Activated CD8-positive, alpha-beta memory T cell treated with anti-CD3 and anti-CD28 coated beads for 36 hours (primary cell): ENCODE measurements around the gene GAREM1. TPM values are rescaled to one million over a fixed set of nuclear protein-coding genes. Genes with fewer than 3 reads are reported as not detected.

Experiments used
- CTCF ChIA-PET: fragments of 350-600 bp; sonication (Branson Sonifier 250); formaldehyde crosslinking; loops from one replicate; lab custom pipeline; 2021; ENCODE audit warnings: antibody characterized with exemption; lab: Charles Lee
- POLR2A ChIA-PET: fragments of 350-600 bp; sonication (Branson Sonifier 250); formaldehyde crosslinking; loops from one replicate; lab custom pipeline; 2021; ENCODE audit warnings: antibody characterized with exemption; lab: Charles Lee
- total RNA-seq, 2 experiments: library from RNA; stranded (reverse); gene quantifications; one replicate each; pipeline ENCODE4 v1.2.3, GENCODE V29; 2021

GAREM1 gene
- total RNA-seq, 2 experiments from 2014 or later: 0.04 TPM; not detected in 1

- CTCF ChIA-PET: no interaction called here
- POLR2A ChIA-PET: no interaction called here
Measured at GRCh38 chr18:32380559-32380958, 90.1 kb downstream of the GAREM1 start.

GRCh38 chr18:32379891-32380290 lies 90.8 kb downstream of the GAREM1 start:
- POLR2A ChIA-PET: no interaction called here
- CTCF ChIA-PET: interaction anchor here (0.7 kb wide), 1 partner anchor 1551 kb away, joined by 4 read pairs; no protein-coding TSS in a partner anchor

GRCh38 chr18:32378705-32379104 lies 92.0 kb downstream of the GAREM1 start:
- ChIA-PET POLR2A (no interaction called here), CTCF (no interaction called here)

DNA sequence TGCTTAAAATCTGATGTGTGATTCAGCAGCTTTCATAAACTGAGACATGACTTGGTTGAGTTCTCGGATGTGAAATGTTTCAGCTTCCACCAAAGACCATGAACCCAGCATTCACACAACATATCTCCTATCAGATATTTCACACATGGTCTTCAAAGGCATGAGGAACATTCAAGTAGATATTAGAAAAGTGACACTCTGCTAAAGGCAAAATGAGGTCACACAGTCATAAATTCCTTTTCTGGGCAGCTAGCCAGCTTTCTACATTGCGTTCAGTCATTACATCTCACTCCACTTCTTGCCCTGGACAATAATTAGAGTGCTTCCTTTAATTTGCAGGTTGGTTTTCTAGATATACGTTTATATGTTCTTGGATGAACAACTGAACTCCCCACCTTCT lies 96.7 kb downstream of the GAREM1 start:
- POLR2A ChIA-PET: no interaction called here

GRCh38 chr18:32373505-32373904 lies 97.2 kb downstream of the GAREM1 start:
- POLR2A ChIA-PET: no interaction called here
- CTCF ChIA-PET: no interaction called here

More for the DNA sequence above, 96.7 kb downstream of the GAREM1 start:
- CTCF ChIA-PET: no interaction called here

GRCh38 chr18:32372381-32373061 lies 98.2 kb downstream of the GAREM1 start:
- ChIA-PET POLR2A (no interaction called here), CTCF (no interaction called here)

DNA sequence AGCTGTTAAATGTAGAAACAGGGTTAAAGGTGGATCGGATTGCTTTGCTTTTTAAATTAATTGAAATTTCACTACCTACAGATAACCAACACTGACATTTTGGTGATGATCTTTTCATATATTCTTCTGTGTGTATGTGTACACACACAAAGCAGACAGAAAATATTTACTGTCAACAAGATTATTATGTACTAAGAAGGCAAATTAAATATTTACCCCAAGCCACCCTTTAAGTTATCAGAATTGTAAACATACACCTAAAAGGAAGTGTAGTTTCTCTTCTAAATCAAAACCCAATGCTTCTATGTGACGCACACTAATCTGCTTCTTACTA lies 98.7 kb downstream of the GAREM1 start:
- ChIA-PET CTCF (no interaction called here), POLR2A (no interaction called here)

DNA sequence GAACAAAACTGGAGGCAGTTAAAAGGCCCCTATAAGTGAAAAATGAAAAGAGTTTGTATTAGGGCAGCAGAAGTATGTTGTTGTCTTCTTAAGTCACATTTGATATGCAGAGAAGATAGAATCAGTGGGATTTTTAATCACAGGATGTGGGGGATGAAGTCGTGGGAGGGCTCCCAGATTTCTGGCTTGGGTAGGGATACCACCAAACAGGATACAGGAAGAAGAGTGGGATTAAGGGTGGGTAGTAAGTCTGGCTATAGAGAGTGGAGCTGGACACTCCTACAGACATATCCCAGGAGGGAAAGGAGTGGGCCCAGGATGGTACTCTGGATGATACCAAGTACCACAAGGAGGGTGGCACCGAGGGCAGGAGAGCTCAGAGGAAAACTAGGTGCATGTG lies 99.3 kb downstream of the GAREM1 start:
- CTCF ChIA-PET: no interaction called here
- POLR2A ChIA-PET: no interaction called here

DNA sequence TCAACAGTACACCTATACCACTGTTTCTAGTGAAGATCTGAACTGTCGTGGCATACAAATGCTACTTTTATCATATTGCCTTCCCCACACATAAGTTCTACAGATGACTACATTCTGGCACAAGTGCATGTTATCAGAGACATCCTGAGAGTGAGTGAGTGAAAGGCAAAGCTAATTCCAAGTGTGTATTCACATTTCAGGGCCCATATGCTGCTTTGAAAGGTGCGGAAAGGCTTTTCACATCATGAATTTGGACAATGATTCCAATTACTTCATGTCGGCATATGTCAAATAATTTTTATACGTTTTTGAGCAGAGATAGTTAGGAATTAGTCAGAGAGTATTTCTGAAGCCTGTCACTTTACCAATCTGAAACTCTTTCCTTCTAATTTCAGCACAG lies 101.7 kb downstream of the GAREM1 start:
- POLR2A ChIA-PET: no interaction called here
- CTCF ChIA-PET: no interaction called here

DNA sequence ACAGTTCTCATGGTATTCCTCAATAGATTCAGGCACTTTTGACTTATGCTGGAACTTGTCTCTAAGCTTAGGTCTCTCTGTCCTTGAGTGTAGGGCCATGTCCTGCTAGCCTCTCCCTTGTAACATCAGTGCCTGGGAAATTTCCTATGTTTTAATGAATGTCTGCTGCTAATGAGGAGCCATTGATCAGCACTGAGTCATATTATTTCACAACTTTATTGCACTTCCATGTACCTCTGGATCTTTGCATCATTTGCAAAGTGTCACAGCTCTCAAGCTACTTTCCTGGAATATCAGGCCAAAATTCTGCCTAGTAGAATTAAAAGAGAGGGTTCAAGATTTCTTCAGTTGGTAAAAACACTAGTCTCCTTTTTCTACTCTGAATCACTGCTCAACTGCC lies 102.5 kb downstream of the GAREM1 start:
- ChIA-PET CTCF (no interaction called here), POLR2A (no interaction called here)

DNA sequence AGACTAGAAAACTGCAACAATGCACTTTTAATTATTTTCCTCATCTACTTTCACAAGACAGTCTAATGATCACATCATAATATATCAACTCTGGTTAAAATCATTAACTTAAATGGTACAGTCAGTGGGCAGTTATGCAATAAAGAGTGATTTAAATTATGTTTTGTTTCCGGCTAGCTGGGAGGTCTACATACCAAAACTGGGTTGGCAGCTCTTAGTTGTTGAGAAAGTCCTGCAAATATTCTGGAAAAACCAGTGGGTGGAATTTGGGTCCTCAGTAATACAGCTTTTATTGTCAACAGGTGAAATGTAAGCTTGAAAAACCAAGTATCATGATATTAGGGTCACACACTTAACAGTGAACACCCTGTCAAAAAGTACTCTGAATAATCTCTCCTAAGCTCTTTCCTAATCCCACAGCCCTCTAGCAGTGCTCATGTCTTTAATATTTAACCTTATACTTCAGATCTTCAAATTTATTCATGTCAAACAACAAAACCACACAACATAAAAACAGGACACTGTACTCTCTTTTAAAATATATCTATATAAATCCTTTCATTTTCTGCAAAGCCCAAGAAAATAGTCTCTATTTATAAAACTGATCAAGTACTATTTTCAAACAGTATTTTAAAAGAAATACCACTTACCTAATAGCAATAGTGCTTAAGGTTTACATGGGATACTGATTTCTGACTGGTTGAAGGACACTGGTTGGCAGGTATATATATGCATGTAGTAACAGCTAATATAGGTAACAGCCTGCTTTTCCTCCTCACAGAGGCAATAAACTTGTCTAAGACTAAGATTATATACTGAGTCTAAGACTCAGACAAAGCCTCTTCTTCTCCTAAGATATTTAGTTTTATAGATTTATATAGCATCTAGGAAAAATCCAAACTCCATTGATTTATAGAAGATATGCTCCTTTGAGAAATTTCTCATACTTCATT lies 103.8 kb downstream of the GAREM1 start:
- ChIA-PET CTCF (no interaction called here), POLR2A (no interaction called here)

DNA sequence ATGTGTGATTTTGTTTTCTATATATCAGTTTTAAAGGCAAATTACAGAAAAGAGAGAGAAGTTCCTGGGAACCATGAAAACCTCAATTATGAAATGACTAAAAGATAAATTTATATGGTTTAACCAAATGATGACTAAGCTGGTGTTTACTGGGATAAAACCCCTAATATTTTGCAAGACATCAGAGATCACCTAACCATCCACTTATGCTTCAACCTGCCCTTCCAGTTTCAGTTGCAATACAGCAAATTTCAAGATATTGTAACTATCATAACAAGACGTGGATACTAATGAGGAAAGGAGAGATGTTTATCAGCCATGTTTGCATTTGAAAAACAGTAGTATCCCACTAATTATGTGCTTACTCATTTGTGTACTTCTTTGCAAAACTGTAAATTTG lies 108.2 kb downstream of the GAREM1 start:
- CTCF ChIA-PET: no interaction called here
- POLR2A ChIA-PET: no interaction called here

DNA sequence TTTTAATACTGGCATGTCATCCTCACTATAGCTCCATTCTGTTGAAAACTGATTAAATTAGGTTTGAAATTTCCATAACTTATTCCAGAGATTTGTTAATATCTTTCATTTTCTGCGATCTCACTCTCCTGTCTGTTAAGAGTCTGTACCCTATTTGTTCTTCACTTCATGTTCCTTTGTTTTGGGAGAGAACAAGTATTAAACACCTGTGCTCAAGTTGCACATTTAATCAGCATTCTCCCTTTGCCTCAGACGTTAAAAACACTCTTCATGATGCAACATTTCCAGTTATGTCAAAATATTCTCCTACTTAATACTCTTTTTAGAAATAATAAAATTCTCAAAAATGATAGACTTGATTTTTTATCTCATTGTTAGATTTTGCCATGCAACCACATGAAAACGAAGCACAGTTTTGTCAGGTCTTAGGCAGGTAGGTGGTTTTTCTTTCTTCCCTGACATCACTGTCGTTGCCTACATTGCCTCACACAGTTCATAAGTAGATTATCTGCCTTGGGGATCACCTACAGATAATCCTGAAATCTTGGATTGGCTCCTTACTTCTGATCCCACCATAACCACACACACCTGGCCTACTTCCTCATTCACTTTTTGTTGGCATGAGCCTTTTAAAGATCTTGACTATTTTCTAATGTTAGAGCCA lies 109.9 kb downstream of the GAREM1 start:
- POLR2A ChIA-PET: no interaction called here

DNA sequence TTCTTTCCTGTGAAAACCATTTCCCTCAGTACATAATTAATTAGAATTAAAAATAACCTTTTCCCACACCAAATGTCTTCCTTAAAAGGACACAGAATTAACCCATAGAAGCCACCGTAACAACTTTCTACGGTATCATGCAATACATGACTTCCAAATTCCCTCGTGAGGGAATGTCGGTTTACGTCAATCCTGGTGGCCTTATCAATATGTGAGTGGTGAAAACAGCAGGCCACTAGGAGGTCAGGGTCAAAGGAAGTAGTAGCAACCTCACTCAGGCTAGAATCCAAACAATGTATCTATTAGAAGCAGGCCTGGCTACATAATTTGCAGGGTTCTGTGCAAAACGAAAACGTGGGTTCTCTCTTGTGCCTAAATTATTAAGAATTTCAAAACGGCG lies 112.2 kb downstream of the GAREM1 start:
- CTCF ChIA-PET: no interaction called here

More for the DNA sequence above, 109.9 kb downstream of the GAREM1 start:
- CTCF ChIA-PET: no interaction called here

GRCh38 chr18:32358075-32358474 lies 112.6 kb downstream of the GAREM1 start:
- ChIA-PET CTCF (interaction anchor here (0.5 kb wide), 1 partner anchor 222 kb away, joined by 3 read pairs; no protein-coding TSS in a partner anchor), POLR2A (no interaction called here)

More for the DNA sequence above, 112.2 kb downstream of the GAREM1 start:
- POLR2A ChIA-PET: no interaction called here

GRCh38 chr18:32355896-32356295 lies 114.8 kb downstream of the GAREM1 start:
- ChIA-PET POLR2A (no interaction called here), CTCF (no interaction called here)

DNA sequence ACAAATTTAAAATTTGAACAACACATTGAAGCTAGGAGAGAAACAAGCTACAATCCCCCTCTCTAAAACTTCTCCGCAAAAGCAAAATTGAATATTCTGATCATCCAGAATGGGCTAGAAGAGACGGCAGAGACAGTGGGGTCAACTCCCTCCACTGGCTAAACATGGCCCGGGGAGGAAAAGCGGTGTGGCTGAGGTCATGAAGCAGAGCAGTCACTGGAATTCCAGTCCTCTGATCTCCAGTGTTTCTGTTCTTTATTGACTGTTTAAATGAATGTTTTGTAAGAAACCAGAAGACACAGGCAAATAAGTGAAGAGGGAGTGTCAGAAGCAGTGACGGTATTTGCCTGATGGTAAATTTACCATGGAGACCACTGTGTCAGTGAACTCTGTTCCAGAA lies 116.2 kb downstream of the GAREM1 start:
- POLR2A ChIA-PET: no interaction called here
- CTCF ChIA-PET: no interaction called here

DNA sequence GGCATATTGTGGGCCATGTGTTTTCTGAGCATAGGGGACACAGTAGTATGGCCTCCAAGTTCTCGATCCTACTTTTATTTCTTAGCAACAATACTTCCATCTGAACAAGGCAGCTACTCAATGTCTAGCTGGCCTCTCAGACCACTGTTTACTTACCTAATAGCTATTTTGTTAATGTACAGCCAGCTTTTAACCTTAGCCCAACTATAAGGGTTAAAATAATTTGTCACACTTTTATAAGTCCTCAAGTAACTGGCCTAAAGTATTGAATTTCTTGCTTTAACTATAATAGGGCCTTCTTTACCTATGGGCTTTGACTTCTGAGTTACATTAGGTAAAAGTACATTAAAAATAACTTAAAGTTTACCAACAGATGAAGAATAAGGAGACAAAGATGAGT lies 117.4 kb downstream of the GAREM1 start:
- POLR2A ChIA-PET: no interaction called here
- CTCF ChIA-PET: no interaction called here

DNA sequence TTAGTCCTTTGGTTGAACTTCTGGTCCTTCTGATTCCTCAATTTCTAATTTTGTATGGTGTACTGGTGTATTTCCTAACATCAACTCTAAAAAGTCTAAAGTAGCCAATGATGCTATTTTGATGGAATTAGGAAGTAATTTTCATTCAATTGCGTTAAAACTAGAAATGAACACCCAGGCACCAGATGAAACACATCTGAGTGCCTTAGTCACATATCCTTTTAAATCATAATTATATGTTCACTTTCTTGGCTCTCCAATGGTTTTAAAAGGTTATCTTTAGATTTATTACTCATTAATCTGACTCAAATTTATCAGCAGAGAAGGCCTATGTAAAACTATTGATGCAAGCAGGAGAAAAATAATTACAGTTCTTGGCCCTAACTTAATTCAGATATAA lies 119.7 kb downstream of the GAREM1 start:
- ChIA-PET POLR2A (no interaction called here), CTCF (no interaction called here)

- CTCF ChIA-PET: no interaction called here
- POLR2A ChIA-PET: no interaction called here
Measured at GRCh38 chr18:32349728-32350395, 120.8 kb downstream of the GAREM1 start.
